AG09309 (cell line): Measurements from ENCODE around the gene LDLRAD3.

Source experiments
- DNase-seq: peaks from one replicate; pipeline ENCODE4 v3.0.0-alpha.2; 2010; ENCODE audit warnings: low read depth
- H3K4me3 ChIP-seq: 2 replicates; pipeline ENCODE4 v1.5.1; 2011; ENCODE audit warnings: mild to moderate bottlenecking, low read depth, low read length, moderate library complexity; ENCODE audit not compliant: control insufficient read depth
- CTCF ChIP-seq: IDR thresholded peaks from 2 replicates; pipeline ENCODE4 v1.5.1; 2011; ENCODE audit warnings: mild to moderate bottlenecking, low read depth, low read length, inconsistent platforms; ENCODE audit not compliant: insufficient read depth, control insufficient read depth; ENCODE audit errors: missing control alignments

Gene LDLRAD3

GRCh38 chr11:36114095-36114494 lies 170.2 kb downstream of the LDLRAD3 start:
- no peak overlapping the region for H3K4me3 ChIP-seq
- no peak for DNase-seq
- no peak for TF ChIP-seq CTCF

- no peak for DNase-seq
- no peak overlapping the region for H3K4me3 ChIP-seq
- TF ChIP-seq CTCF = no peak
Observed at GRCh38 chr11:36115378-36115801, 171.5 kb downstream of the LDLRAD3 start.

- H3K4me3 ChIP-seq = no peak overlapping the region
- DNase-seq = no peak
- TF ChIP-seq CTCF = no peak
Observed at GRCh38 chr11:36116161-36116560, 172.3 kb downstream of the LDLRAD3 start.

GRCh38 chr11:36118084-36118483 lies 174.2 kb downstream of the LDLRAD3 start:
- no peak for TF ChIP-seq CTCF
- DNase-seq = no peak
- no peak overlapping the region for H3K4me3 ChIP-seq

- TF ChIP-seq CTCF = no peak
- H3K4me3 ChIP-seq = no peak overlapping the region
- no peak for DNase-seq
Observed at GRCh38 chr11:36119300-36119699, 175.4 kb downstream of the LDLRAD3 start.

GRCh38 chr11:36121054-36121453 lies 177.2 kb downstream of the LDLRAD3 start:
- no peak overlapping the region for H3K4me3 ChIP-seq
- no peak for TF ChIP-seq CTCF
- DNase-seq = no peak

- no peak for DNase-seq
- H3K4me3 ChIP-seq = no peak overlapping the region
- TF ChIP-seq CTCF = no peak
Observed at GRCh38 chr11:36122671-36123070, 178.8 kb downstream of the LDLRAD3 start.
